H1 (cell line): ENCODE results near the gene SYNDIG1. TPM values are rescaled to one million over a fixed set of nuclear protein-coding genes. Genes with fewer than 3 reads are reported as not detected.

Source experiments
- CTCF ChIA-PET: fragments of 300-600 bp; sonication (Branson Sonifier 250); formaldehyde crosslinking; loops from one replicate; lab custom pipeline; 2021; ENCODE audit not compliant: partially characterized antibody; lab: Charles Lee
- POLR2A ChIA-PET: fragments of 300-600 bp; sonication (Branson Sonifier 250); formaldehyde crosslinking; loops from one replicate; lab custom pipeline; 2021; ENCODE audit warnings: inconsistent platforms; ENCODE audit not compliant: partially characterized antibody; lab: Charles Lee
- DNase-seq, 2 experiments: peaks; one replicate each; pipeline versions ENCODE4 v3.0.0 to v3.0.0-alpha.2; 2010 to 2022; ENCODE audit warnings: low spot score in 2 of 2, low read depth in 1 of 2, mixed read lengths in 1 of 2
- FAIRE-seq: peaks from 2 replicates; lab custom pipeline; 2011; peaks lifted over from hg19 to GRCh38; lab: Jason Lieb, UNC
- H2AFZ ChIP-seq: 2 replicates; pipeline ENCODE4 v1.8.1; 2012; ENCODE audit warnings: low read length, inconsistent platforms
- H2AK5ac ChIP-seq: 2 replicates; pipeline ENCODE4 v1.6.1; 2013; ENCODE audit warnings: low read depth, low read length
- H2BK120ac ChIP-seq: replicated peaks from 2 replicates; pipeline ENCODE3; 2013; ENCODE audit warnings: low read depth, low read length, inconsistent platforms
- H2BK12ac ChIP-seq: 2 replicates; pipeline ENCODE4 v1.6.1; 2013; ENCODE audit warnings: low read depth, low read length
- H2BK15ac ChIP-seq: 2 replicates; pipeline ENCODE4 v1.6.1; 2013; ENCODE audit warnings: low read length
- H2BK20ac ChIP-seq: 2 replicates; pipeline ENCODE4 v1.6.1; 2013; ENCODE audit warnings: low read length
- H2BK5ac ChIP-seq: 2 replicates; pipeline ENCODE4 v1.6.1; 2013; ENCODE audit warnings: low read depth, low read length
- H3K14ac ChIP-seq: 2 replicates; pipeline ENCODE4 v1.6.1; 2013; ENCODE audit warnings: inconsistent platforms; ENCODE audit not compliant: insufficient read length
- H3K18ac ChIP-seq: 2 replicates; pipeline ENCODE4 v1.6.1; 2013; ENCODE audit warnings: low read length; ENCODE audit errors: extremely low read depth
- H3K23ac ChIP-seq: 2 replicates; pipeline ENCODE4 v1.6.1; 2013; ENCODE audit warnings: inconsistent platforms; ENCODE audit not compliant: insufficient read length
- H3K23me2 ChIP-seq: 2 replicates; pipeline ENCODE4 v1.6.1; 2013; ENCODE audit warnings: low read depth, low read length
- H3K27ac ChIP-seq: 2 replicates; pipeline ENCODE4 v1.6.1; 2011; ENCODE audit warnings: low read depth, low read length, inconsistent platforms
- H3K27me3 ChIP-seq, 4 experiments: replicated peaks in 1 of 4; 1 replicate in 1 of 4; 2 replicates in 3 of 4; pipeline versions ENCODE4 v1.6.1 to v1.8.1; 2011 to 2013; ENCODE audit warnings: low read length in 3 of 4, mild to moderate bottlenecking in 3 of 4, inconsistent platforms in 2 of 4, mixed read lengths in 2 of 4, moderate library complexity in 1 of 4; ENCODE audit not compliant: control insufficient read depth in 3 of 4, insufficient read depth in 3 of 4; ENCODE audit errors: extremely low read depth in 1 of 4
- H3K36me3 ChIP-seq, 4 experiments: 2 replicates each; pipeline versions ENCODE4 v1.6.1 to v1.8.1; 2011 to 2013; ENCODE audit warnings: mild to moderate bottlenecking in 4 of 4, low read length in 3 of 4, moderate library complexity in 2 of 4, control low read depth in 1 of 4, inconsistent platforms in 1 of 4; ENCODE audit not compliant: insufficient read depth in 4 of 4, control insufficient read depth in 2 of 4
- H3K4ac ChIP-seq: replicated peaks from 2 replicates; pipeline ENCODE3; 2013; ENCODE audit warnings: low read length, low read depth, mixed read lengths, inconsistent platforms; ENCODE audit not compliant: insufficient read length
- H3K4me1 ChIP-seq, 4 experiments: replicated peaks in 1 of 4; 1 replicate in 1 of 4; 2 replicates in 3 of 4; pipeline versions ENCODE4 v1.6.1 to v1.8.1; 2011 to 2013; ENCODE audit warnings: low read length in 3 of 4, inconsistent platforms in 2 of 4, mixed read lengths in 1 of 4; ENCODE audit not compliant: insufficient read depth in 4 of 4, control insufficient read depth in 3 of 4
- H3K4me2 ChIP-seq, 2 experiments: 2 replicates each; pipeline versions ENCODE4 v1.6.1 to v1.8.1; 2011 to 2013; ENCODE audit warnings: low read depth in 2 of 2, low read length in 2 of 2, control low read depth in 1 of 2, inconsistent platforms in 1 of 2, mild to moderate bottlenecking in 1 of 2; ENCODE audit not compliant: insufficient read depth in 1 of 2
- H3K4me3 ChIP-seq, 4 experiments: fragments of 200-600, 300-600 bp in 1 of 4; sonication (generic), shearing (Covaris generic), sonication (Bioruptor Twin) in 1 of 4; 2 replicates each; pipeline versions ENCODE4 v1.5.1 to v1.8.1; 2011 to 2016; ENCODE audit warnings: low read length in 4 of 4, low read depth in 3 of 4, control low read depth in 2 of 4, inconsistent platforms in 2 of 4, mild to moderate bottlenecking in 2 of 4, mixed read lengths in 1 of 4, moderate library complexity in 1 of 4; ENCODE audit not compliant: insufficient read depth in 2 of 4; ENCODE audit errors: extremely low read depth in 1 of 4
- H3K56ac ChIP-seq: replicated peaks from 2 replicates; pipeline ENCODE3; 2013; ENCODE audit warnings: low read depth, mild to moderate bottlenecking, mixed read lengths, low read length, inconsistent platforms; ENCODE audit not compliant: insufficient read length
- H3K79me1 ChIP-seq: 2 replicates; pipeline ENCODE4 v1.6.1; 2013; ENCODE audit warnings: low read depth, low read length, control low read depth
- H3K79me2 ChIP-seq, 2 experiments: 2 replicates each; pipeline versions ENCODE4 v1.6.1 to v1.8.1; 2012 to 2013; ENCODE audit warnings: low read length in 2 of 2, mild to moderate bottlenecking in 2 of 2, inconsistent platforms in 1 of 2; ENCODE audit not compliant: insufficient read depth in 2 of 2, control insufficient read depth in 1 of 2
- H3K9ac ChIP-seq, 4 experiments: replicated peaks in 1 of 4; 1 replicate in 1 of 4; 2 replicates in 3 of 4; pipeline versions ENCODE4 v1.6.1 to v1.8.1; 2011 to 2013; ENCODE audit warnings: low read depth in 3 of 4, low read length in 3 of 4, control low read depth in 2 of 4, mild to moderate bottlenecking in 2 of 4, moderate library complexity in 2 of 4, inconsistent platforms in 1 of 4; ENCODE audit errors: extremely low read depth in 1 of 4
- H3K9me3 ChIP-seq, 2 experiments: 2 replicates each; pipeline versions ENCODE4 v1.6.1 to v1.8.1; 2012 to 2013; ENCODE audit warnings: mild to moderate bottlenecking in 2 of 2, moderate library complexity in 2 of 2, control low read depth in 1 of 2, inconsistent platforms in 1 of 2, low read depth in 1 of 2, low read length in 1 of 2, mixed read lengths in 1 of 2; ENCODE audit not compliant: insufficient read depth in 2 of 2
- H4K20me1 ChIP-seq, 2 experiments: replicated peaks in 1 of 2; 2 replicates each; pipeline versions ENCODE3 to v1.8.1; 2011 to 2013; ENCODE audit warnings: inconsistent platforms in 2 of 2, low read length in 2 of 2, mild to moderate bottlenecking in 1 of 2; ENCODE audit not compliant: insufficient read depth in 2 of 2, control insufficient read depth in 1 of 2
- H4K5ac ChIP-seq: 2 replicates; pipeline ENCODE4 v1.6.1; 2013; ENCODE audit warnings: low read length, low read depth, mixed read lengths, inconsistent platforms; ENCODE audit not compliant: insufficient read length
- H4K8ac ChIP-seq: 2 replicates; pipeline ENCODE4 v1.8.0; 2013; ENCODE audit warnings: mild to moderate bottlenecking, moderate library complexity, low read length, inconsistent platforms; ENCODE audit not compliant: insufficient read depth; ENCODE audit errors: extremely low read depth
- H4K91ac ChIP-seq: replicated peaks from 2 replicates; pipeline ENCODE3; 2013; ENCODE audit warnings: low read length, mixed read lengths, inconsistent platforms; ENCODE audit not compliant: insufficient read length
- BRCA1 ChIP-seq: IDR thresholded peaks from 2 replicates; pipeline ENCODE4 v1.6.1; 2012; ENCODE audit warnings: low read depth, low read length, improper control_type of control experiment
- CEBPB ChIP-seq: IDR thresholded peaks from 2 replicates; pipeline ENCODE4 v1.6.1; 2012; ENCODE audit warnings: low read depth, low read length
- EP300 ChIP-seq, 2 experiments: IDR thresholded peaks; 1 replicate in 1 of 2; 2 replicates in 1 of 2; pipeline ENCODE4 v1.6.1; 2011 to 2012; ENCODE audit warnings: low read depth in 2 of 2, low read length in 2 of 2, mild to moderate bottlenecking in 2 of 2, borderline replicate concordance in 1 of 2, inconsistent platforms in 1 of 2, moderate library complexity in 1 of 2
- EZH2 ChIP-seq: fragments of 200-600 bp; sonication (generic); IDR thresholded peaks from 2 replicates; pipeline ENCODE4 v1.7.1; 2012; ENCODE audit warnings: low read depth, mild to moderate bottlenecking, moderate library complexity, low read length, inconsistent platforms; ENCODE audit not compliant: severe bottlenecking
- GTF2F1 ChIP-seq: IDR thresholded peaks from 2 replicates; pipeline ENCODE4 v1.6.1; 2012; ENCODE audit warnings: low read depth, low read length, improper control_type of control experiment, borderline replicate concordance
- KDM1A ChIP-seq: fragments of 200-600, 300-600 bp; sonication (generic); IDR thresholded peaks from 2 replicates; pipeline ENCODE4 v1.7.1; 2016; ENCODE audit warnings: mild to moderate bottlenecking, low read length, borderline replicate concordance
- MAFK ChIP-seq: IDR thresholded peaks from 2 replicates; pipeline ENCODE4 v1.6.1; 2012; ENCODE audit warnings: low read depth, mild to moderate bottlenecking, improper control_type of control experiment, low read length
- MAX ChIP-seq: IDR thresholded peaks from 2 replicates; pipeline ENCODE4 v1.6.1; 2012; ENCODE audit warnings: inconsistent platforms
- PHF8 ChIP-seq: fragments of 200-600 bp; sonication (generic); conservative IDR thresholded peaks from 2 replicates; pipeline ENCODE4 v1.7.1; 2012; ENCODE audit warnings: low read depth, mild to moderate bottlenecking, inconsistent platforms, low read length, moderate library complexity
- RFX5 ChIP-seq: IDR thresholded peaks from 2 replicates; pipeline ENCODE4 v1.6.1; 2011; ENCODE audit warnings: low read depth, low read length, improper control_type of control experiment, borderline replicate concordance
- USF2 ChIP-seq: IDR thresholded peaks from 2 replicates; pipeline ENCODE4 v1.6.1; 2011; ENCODE audit warnings: low read length, improper control_type of control experiment
- YY1 ChIP-seq: IDR thresholded peaks from 2 replicates; pipeline ENCODE4 v1.6.1; 2011; ENCODE audit warnings: low read depth, mild to moderate bottlenecking, low read length
- WGBS, 2 experiments: shearing (Covaris generic) in 1 of 2; methylation state at CpG; one replicate each; pipeline versions ENCODE4 v1.1.6 to v1.1.7; 2013 to 2015; ENCODE audit warnings: low lambda C conversion rate in 2 of 2, mixed read lengths in 2 of 2, inconsistent platforms in 1 of 2, low coverage in 1 of 2, missing lambda C conversion rate in 1 of 2; ENCODE audit not compliant: insufficient replicate concordance in 2 of 2, insufficient coverage in 1 of 2, insufficient read length in 1 of 2; ENCODE audit errors: extremely low coverage in 1 of 2, missing lambda C conversion rate in 1 of 2; 5-methylcytosine and 5-hydroxymethylcytosine counted together
- polyA plus RNA-seq, 7 experiments: library from polyadenylated mRNA; depleted of rRNA in 3 of 7; stranded (reverse) in 5 of 7; unstranded in 2 of 7; fragments of >200 nt in 5 of 7; fragments of 200-250 nt in 2 of 7; gene quantifications; 1 replicate in 5 of 7; 2 replicates in 1 of 7; 4 replicates in 1 of 7; pipeline versions ENCODE4 v1.2.1 to v1.2.3, GENCODE V29; 2011 to 2013; ENCODE audit warnings: missing spikeins in 2 of 7, mixed read lengths in 2 of 7
- total RNA-seq: library from RNA; stranded (reverse); fragmentation: NEBNext Ultra II Directional; extraction: Animal tissue kit (Norgen Biotek cat#: 25700); gene quantifications from 2 replicates; pipeline ENCODE4 v1.2.1, GENCODE V29; 2021

SYNDIG1 gene
- total and polyA plus RNA-seq, 2 of the 8 experiments (the other 6 are each of a cell fraction or from before 2014, with no cell fraction given) = 6.5 to 7.8 TPM

- H3K79me1 ChIP-seq = no peaks in the 10 kb centered on the region
- no peaks in the 10 kb centered on the region; a peak in 1 of 8 replicates for H3K36me3 ChIP-seq
- no peak overlapping the region for H3K18ac ChIP-seq
- no peak overlapping the region for H3K4ac ChIP-seq
- FAIRE-seq = no peak
- no peak overlapping the region for H3K27ac ChIP-seq
- no peaks in the 10 kb centered on the region for H3K9me3 ChIP-seq
- H2BK5ac ChIP-seq = no peak overlapping the region
- H3K23ac ChIP-seq = no peak overlapping the region
- ChIA-PET POLR2A (interaction anchor here (0.8 kb wide), 1 partner anchor 23 kb away, joined by 3 read pairs; no protein-coding TSS in a partner anchor), CTCF (interaction anchor here (1.3 to 2.1 kb wide), 2 partner anchors 20 to 166 kb away, joined by 3 to 6 read pairs; no protein-coding TSS in a partner anchor)
- no peak overlapping the region for H3K14ac ChIP-seq
- DNase-seq = no peak
- no peak overlapping the region for H4K91ac ChIP-seq
- H2BK20ac ChIP-seq = no peak overlapping the region
- H3K23me2 ChIP-seq = no peaks in the 10 kb centered on the region
- no peak overlapping the region for H2BK12ac ChIP-seq
- no peak overlapping the region for H3K56ac ChIP-seq
- H3K4me2 ChIP-seq = no peak overlapping the region
- H4K5ac ChIP-seq = no peak overlapping the region
- H3K79me2 ChIP-seq = no peaks in the 10 kb centered on the region
- no peak overlapping the region for H4K8ac ChIP-seq
- WGBS, 2 experiments = 94% methylated on average over 8 of the region's 8 CpGs; no CpG with 5 or more reads in 1 of the 2 experiments
- H3K4me1 ChIP-seq = peaks cover 0 to 11% (median 6%) of the 10 kb centered on the region in 4 experiments; a peak in 6 of 7 replicates
- H3K9ac ChIP-seq = no peak overlapping the region
- H2BK15ac ChIP-seq = no peak overlapping the region
- H3K27me3 ChIP-seq = no peaks in the 10 kb centered on the region
- no peak overlapping the region for H2BK120ac ChIP-seq
- no peak overlapping the region for H2AK5ac ChIP-seq
- no peak overlapping the region for H2AFZ ChIP-seq
- no peak overlapping the region for H3K4me3 ChIP-seq
- H4K20me1 ChIP-seq = no peaks in the 10 kb centered on the region
- TF ChIP-seq EP300 (IDR thresholded peaks at IDR 0.05; ENCODE audit: borderline replicate concordance in 1 of 2, low read depth in 2 of 2, low read length in 2 of 2) (no peak), MAX (no peak), EZH2 (no peak), USF2 (no peak), RFX5 (no peak), MAFK (no peak), BRCA1 (no peak), GTF2F1 (no peak), CEBPB (no peak), KDM1A (no peak), PHF8 (no peak), YY1 (no peak)
These were observed 145.9 kb downstream of the SYNDIG1 start for GRCh38 chr20:24615353-24615752.
